Hepatocyte (in vitro differentiated cells): ENCODE measurements around the gene PPP1CC. TPM values are rescaled to one million over a fixed set of nuclear protein-coding genes. Genes with fewer than 3 reads are reported as not detected.

Experiments
- DNase-seq: peaks from one replicate; pipeline ENCODE4 v3.0.0-alpha.2; 2016; ENCODE audit warnings: low spot score
- H2AFZ ChIP-seq: fragments of 200-600 bp; sonication (generic); 2 replicates; pipeline ENCODE4 v1.6.0; 2016; ENCODE audit warnings: antibody characterized with exemption, mild to moderate bottlenecking
- H3K27ac ChIP-seq: fragments of 200-600 bp; sonication (generic); 2 replicates; pipeline ENCODE4 v1.5.1; 2016; ENCODE audit warnings: mild to moderate bottlenecking
- H3K27me3 ChIP-seq: fragments of 200-600 bp; sonication (generic); 2 replicates; pipeline ENCODE4 v1.6.1; 2016
- H3K36me3 ChIP-seq: fragments of 200-600 bp; sonication (generic); replicated peaks from 2 replicates; pipeline ENCODE4 v1.5.1; 2016; ENCODE audit warnings: low read depth; ENCODE audit not compliant: insufficient read depth
- H3K4me1 ChIP-seq: fragments of 200-600 bp; sonication (generic); 2 replicates; pipeline ENCODE4 v1.5.1; 2016; ENCODE audit warnings: mild to moderate bottlenecking, moderate library complexity; ENCODE audit not compliant: insufficient read depth
- H3K4me2 ChIP-seq: fragments of 200-600 bp; sonication (generic); 2 replicates; pipeline ENCODE4 v1.6.0; 2016
- H3K4me3 ChIP-seq: fragments of 200-600 bp; sonication (generic); 2 replicates; pipeline ENCODE4 v1.5.1; 2016; ENCODE audit warnings: mild to moderate bottlenecking
- H3K79me2 ChIP-seq: fragments of 200-600 bp; sonication (generic); 2 replicates; pipeline ENCODE4 v1.6.0; 2017; ENCODE audit warnings: mild to moderate bottlenecking
- H3K9me2 ChIP-seq: fragments of 200-600 bp; sonication (generic); replicated peaks from 2 replicates; pipeline ENCODE4 v1.6.0; 2017; ENCODE audit warnings: mild to moderate bottlenecking; ENCODE audit not compliant: insufficient read depth
- H3K9me3 ChIP-seq: fragments of 200-600 bp; sonication (generic); 2 replicates; pipeline ENCODE4 v1.5.1; 2016; ENCODE audit warnings: low read depth, mild to moderate bottlenecking
- H4K20me1 ChIP-seq: fragments of 200-600 bp; sonication (generic); 2 replicates; pipeline ENCODE4 v1.6.0; 2016; ENCODE audit warnings: mild to moderate bottlenecking; ENCODE audit not compliant: insufficient read depth, poor library complexity, severe bottlenecking
- CTCF ChIP-seq: fragments of 200-600 bp; sonication (generic); IDR thresholded peaks from 2 replicates; pipeline ENCODE4 v1.5.1; 2016; ENCODE audit warnings: antibody characterized with exemption, mild to moderate bottlenecking; ENCODE audit not compliant: poor library complexity
- EZH2 ChIP-seq: fragments of 200-600 bp; sonication (generic); IDR thresholded peaks from 2 replicates; pipeline ENCODE4 v1.6.1; 2016; ENCODE audit warnings: antibody characterized with exemption, mild to moderate bottlenecking, borderline replicate concordance
- EZH2phosphoT487 ChIP-seq: fragments of 200-600 bp; sonication (generic); IDR thresholded peaks from one replicate; pipeline ENCODE4 v1.6.1; 2018; ENCODE audit warnings: antibody characterized with exemption, mild to moderate bottlenecking, low read depth, moderate library complexity; ENCODE audit not compliant: unreplicated experiment, severe bottlenecking
- WGBS: methylation state at CpG from one replicate; pipeline ENCODE4 v1.1.6; 2016; ENCODE audit warnings: low lambda C conversion rate; ENCODE audit errors: missing lambda C conversion rate; 5-methylcytosine and 5-hydroxymethylcytosine counted together
- polyA plus RNA-seq: library from polyadenylated mRNA; unstranded; fragments of >200 nt; fragmentation: Nextera tagmentation; extraction: Ambion mirVana; gene quantifications from 2 replicates; pipeline ENCODE4 v1.2.1, GENCODE V29; 2016
- total RNA-seq: library from RNA; depleted of rRNA; stranded (reverse); fragments of >200 nt; gene quantifications from 2 replicates; pipeline ENCODE4 v1.2.3, GENCODE V29; 2014

PPP1CC gene
- total and polyA plus RNA-seq, 2 experiments from 2014 or later, result 43.5 to 134 TPM

GRCh38 chr12:110718222-110718908, 24.3 kb downstream of the PPP1CC start:
- DNase-seq, result no peak
- H3K4me3 ChIP-seq, result no peak overlapping the region
- H2AFZ ChIP-seq, result no peak overlapping the region
- no peaks in the 10 kb centered on the region for H3K4me1 ChIP-seq
- H3K27ac ChIP-seq, result no peak overlapping the region
- no peaks in the 10 kb centered on the region for H3K79me2 ChIP-seq
- WGBS, result 76% methylated on average over 7 of the region's 7 CpGs
- TF ChIP-seq EZH2 (no peak), CTCF (no peak), EZH2phosphoT487 (no peak)
- H3K9me3 ChIP-seq, result no peaks in the 10 kb centered on the region
- H4K20me1 ChIP-seq, result peaks cover 4% of the 10 kb centered on the region
- H3K36me3 ChIP-seq, result no peaks in the 10 kb centered on the region
- no peaks in the 10 kb centered on the region for H3K27me3 ChIP-seq
- no peak overlapping the region for H3K4me2 ChIP-seq
- no peaks in the 10 kb centered on the region for H3K9me2 ChIP-seq

- no peak overlapping the region for H3K27ac ChIP-seq
- no peaks in the 10 kb centered on the region for H3K27me3 ChIP-seq
- 98% methylated on average over 3 of the region's 3 CpGs for WGBS
- no peak overlapping the region for H3K4me2 ChIP-seq
- DNase-seq, result no peak
- no peaks in the 10 kb centered on the region for H3K9me3 ChIP-seq
- H3K9me2 ChIP-seq, result no peaks in the 10 kb centered on the region
- H2AFZ ChIP-seq, result no peak overlapping the region
- TF ChIP-seq EZH2phosphoT487, result no peak
- no peak for TF ChIP-seq CTCF
- H4K20me1 ChIP-seq, result no peaks in the 10 kb centered on the region
- no peaks in the 10 kb centered on the region for H3K4me1 ChIP-seq
- H3K79me2 ChIP-seq, result no peaks in the 10 kb centered on the region
- no peak overlapping the region for H3K4me3 ChIP-seq
- no peaks in the 10 kb centered on the region for H3K36me3 ChIP-seq
These were observed 25.7 kb downstream of the PPP1CC start for GRCh38 chr12:110717037-110717436.

DNA sequence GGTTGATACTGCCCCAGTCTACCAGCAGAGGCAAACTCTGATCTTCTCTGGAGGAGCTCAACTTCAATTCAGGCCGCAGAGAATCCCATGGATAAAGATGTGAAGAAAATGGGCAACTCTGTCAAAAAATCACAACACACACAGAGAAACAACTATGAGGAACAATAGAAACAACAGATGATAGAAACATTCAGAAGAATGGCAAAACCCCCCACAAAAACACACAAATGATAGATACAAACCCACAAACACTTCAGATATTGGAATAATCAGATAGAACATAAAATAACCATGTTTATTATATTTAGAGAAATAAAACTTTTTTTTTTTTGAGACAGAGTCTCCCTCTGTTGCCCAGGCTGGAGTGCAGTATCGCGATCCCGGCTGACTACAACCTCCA, 33.8 kb downstream of the PPP1CC start:
- no peaks in the 10 kb centered on the region for H3K79me2 ChIP-seq
- no peak overlapping the region for H3K27ac ChIP-seq
- H3K4me3 ChIP-seq, result no peak overlapping the region
- H4K20me1 ChIP-seq, result no peaks in the 10 kb centered on the region
- no peaks in the 10 kb centered on the region for H3K27me3 ChIP-seq
- no peaks in the 10 kb centered on the region for H3K4me1 ChIP-seq
- H3K4me2 ChIP-seq, result no peak overlapping the region
- H3K9me3 ChIP-seq, result no peaks in the 10 kb centered on the region
- H3K9me2 ChIP-seq, result no peaks in the 10 kb centered on the region
- no peak for DNase-seq
- H3K36me3 ChIP-seq, result no peaks in the 10 kb centered on the region
- no peak for TF ChIP-seq CTCF
- TF ChIP-seq EZH2phosphoT487, result no peak
- no peak for TF ChIP-seq EZH2
- H2AFZ ChIP-seq, result no peak overlapping the region
- 97% methylated on average over 4 of the region's 4 CpGs for WGBS
